DOHH2 (cell line): ENCODE measurements around the gene TUBB2B.

Experiments
- H3F3A ChIP-seq: fragments of 200-600 bp; sonication (generic), shearing (Covaris generic); 2 replicates; pipeline ENCODE4 v1.6.0; 2016; ENCODE audit warnings: antibody characterized with exemption, mild to moderate bottlenecking; ENCODE audit not compliant: control insufficient read depth, insufficient read depth
- H3K27ac ChIP-seq: fragments of 200-600 bp; sonication (generic); 2 replicates; pipeline ENCODE4 v1.5.1; 2014; ENCODE audit warnings: low read depth, mild to moderate bottlenecking, low read length, moderate library complexity
- H3K27me3 ChIP-seq: fragments of 200-600 bp; sonication (generic); 2 replicates; pipeline ENCODE4 v1.6.1; 2014; ENCODE audit warnings: mild to moderate bottlenecking, low read length, mixed read lengths; ENCODE audit not compliant: control insufficient read depth
- H3K36me3 ChIP-seq: fragments of 200-600 bp; sonication (generic); 2 replicates; pipeline ENCODE4 v1.6.1; 2014; ENCODE audit warnings: mild to moderate bottlenecking, low read length, moderate library complexity, mixed read lengths; ENCODE audit not compliant: control insufficient read depth
- H3K4me1 ChIP-seq: fragments of 200-600 bp; sonication (generic); 2 replicates; pipeline ENCODE4 v1.6.1; 2014; ENCODE audit warnings: mild to moderate bottlenecking, low read length, mixed read lengths; ENCODE audit not compliant: control insufficient read depth
- H3K4me2 ChIP-seq: fragments of 200-600 bp; sonication (generic); 2 replicates; pipeline ENCODE4 v1.6.0; 2014; ENCODE audit warnings: mild to moderate bottlenecking, low read length, moderate library complexity
- H3K4me3 ChIP-seq: fragments of 200-600 bp; sonication (generic); 2 replicates; pipeline ENCODE4 v1.5.1; 2014; ENCODE audit warnings: mild to moderate bottlenecking, low read length, mixed read lengths
- H3K79me2 ChIP-seq: fragments of 200-600 bp; sonication (generic); 2 replicates; pipeline ENCODE4 v1.6.1; 2014; ENCODE audit warnings: mild to moderate bottlenecking, low read length, mixed read lengths; ENCODE audit not compliant: control insufficient read depth
- H3K9me2 ChIP-seq: fragments of 200-600 bp; sonication (generic); replicated peaks from 2 replicates; pipeline ENCODE4 v1.6.1; 2014; ENCODE audit warnings: mild to moderate bottlenecking, low read length, mixed read lengths; ENCODE audit not compliant: control insufficient read depth
- H3K9me3 ChIP-seq: fragments of 200-600 bp; sonication (generic); 2 replicates; pipeline ENCODE4 v1.6.1; 2014; ENCODE audit warnings: antibody characterized with exemption, low read length, mixed read lengths; ENCODE audit not compliant: control insufficient read depth, insufficient read depth
- H4K20me1 ChIP-seq: fragments of 200-600 bp; sonication (generic); 2 replicates; pipeline ENCODE4 v1.6.0; 2014; ENCODE audit warnings: low read depth, mild to moderate bottlenecking, antibody characterized with exemption, low read length, moderate library complexity; ENCODE audit not compliant: control insufficient read depth, insufficient read depth
- EZH2phosphoT487 ChIP-seq: fragments of 200-600 bp; sonication (generic); IDR thresholded peaks from 2 replicates; pipeline ENCODE4 v1.6.1; 2017; ENCODE audit warnings: borderline replicate concordance, mild to moderate bottlenecking, antibody characterized with exemption, low read length, moderate library complexity, mixed read lengths
- TF ChIP-seq, protein P1 (sequence below): fragments of 200-600 bp; sonication (generic); IDR thresholded peaks from one replicate; pipeline ENCODE4 v1.5.1; 2014; ENCODE audit warnings: antibody characterized with exemption, mild to moderate bottlenecking, low read depth, low read length; ENCODE audit not compliant: poor library complexity, severe bottlenecking

Gene TUBB2B

DNA sequence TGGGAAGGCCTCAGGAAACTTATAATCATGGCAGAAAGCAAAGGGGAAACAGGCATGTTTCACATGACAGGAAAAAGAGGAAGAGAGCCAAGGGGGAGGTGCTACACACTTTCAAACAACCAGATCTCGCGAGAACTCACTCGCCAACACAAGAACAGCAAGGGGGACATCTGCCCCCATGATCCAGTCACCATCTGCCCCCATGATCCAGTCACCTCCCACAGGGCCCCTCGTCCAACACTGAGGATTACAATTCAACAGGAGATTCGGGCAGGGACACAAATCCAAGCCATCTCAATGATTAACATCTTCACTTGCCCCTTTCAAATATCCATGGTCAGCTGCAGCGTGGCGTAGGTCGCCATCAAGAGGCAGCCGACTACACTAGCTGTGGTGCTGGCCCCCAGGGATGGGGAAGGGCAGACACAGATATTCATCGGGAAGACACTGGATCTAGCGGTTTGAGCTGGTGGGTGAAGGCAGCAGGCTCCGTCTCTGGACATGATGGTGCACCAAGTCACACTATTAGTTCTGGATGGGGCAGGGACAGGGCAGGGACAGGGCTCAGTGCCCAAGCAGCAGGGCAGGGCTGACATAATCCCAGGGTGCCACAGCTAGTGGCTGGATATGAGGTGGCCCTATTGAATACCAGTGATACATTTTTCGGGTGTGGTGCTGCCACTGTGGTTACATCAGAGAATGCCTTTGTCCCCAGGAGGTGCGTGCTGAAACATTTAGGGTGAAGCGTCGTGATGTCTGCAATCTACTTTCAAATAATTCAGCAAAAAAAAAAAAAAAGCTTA is 31.6 kb downstream of the TUBB2B start:
- H3K9me2 ChIP-seq, result no peaks in the 10 kb centered on the region
- TF ChIP-seq, protein P1, sequence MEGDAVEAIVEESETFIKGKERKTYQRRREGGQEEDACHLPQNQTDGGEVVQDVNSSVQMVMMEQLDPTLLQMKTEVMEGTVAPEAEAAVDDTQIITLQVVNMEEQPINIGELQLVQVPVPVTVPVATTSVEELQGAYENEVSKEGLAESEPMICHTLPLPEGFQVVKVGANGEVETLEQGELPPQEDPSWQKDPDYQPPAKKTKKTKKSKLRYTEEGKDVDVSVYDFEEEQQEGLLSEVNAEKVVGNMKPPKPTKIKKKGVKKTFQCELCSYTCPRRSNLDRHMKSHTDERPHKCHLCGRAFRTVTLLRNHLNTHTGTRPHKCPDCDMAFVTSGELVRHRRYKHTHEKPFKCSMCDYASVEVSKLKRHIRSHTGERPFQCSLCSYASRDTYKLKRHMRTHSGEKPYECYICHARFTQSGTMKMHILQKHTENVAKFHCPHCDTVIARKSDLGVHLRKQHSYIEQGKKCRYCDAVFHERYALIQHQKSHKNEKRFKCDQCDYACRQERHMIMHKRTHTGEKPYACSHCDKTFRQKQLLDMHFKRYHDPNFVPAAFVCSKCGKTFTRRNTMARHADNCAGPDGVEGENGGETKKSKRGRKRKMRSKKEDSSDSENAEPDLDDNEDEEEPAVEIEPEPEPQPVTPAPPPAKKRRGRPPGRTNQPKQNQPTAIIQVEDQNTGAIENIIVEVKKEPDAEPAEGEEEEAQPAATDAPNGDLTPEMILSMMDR, result no peak
- TF ChIP-seq EZH2phosphoT487, result no peak
- H3K79me2 ChIP-seq, result no peaks in the 10 kb centered on the region
- no peak overlapping the region for H3K4me3 ChIP-seq
- no peaks in the 10 kb centered on the region for H4K20me1 ChIP-seq
- no peak overlapping the region for H3K27ac ChIP-seq
- no peaks in the 10 kb centered on the region for H3F3A ChIP-seq
- no peak overlapping the region; the same call in 1 of the 2 replicates for H3K4me2 ChIP-seq
- H3K9me3 ChIP-seq, result no peaks in the 10 kb centered on the region; the same call in 1 of the 2 replicates
- H3K4me1 ChIP-seq, result peaks cover 19% of the 10 kb centered on the region
- H3K36me3 ChIP-seq, result no peaks in the 10 kb centered on the region
- H3K27me3 ChIP-seq, result no peaks in the 10 kb centered on the region

DNA sequence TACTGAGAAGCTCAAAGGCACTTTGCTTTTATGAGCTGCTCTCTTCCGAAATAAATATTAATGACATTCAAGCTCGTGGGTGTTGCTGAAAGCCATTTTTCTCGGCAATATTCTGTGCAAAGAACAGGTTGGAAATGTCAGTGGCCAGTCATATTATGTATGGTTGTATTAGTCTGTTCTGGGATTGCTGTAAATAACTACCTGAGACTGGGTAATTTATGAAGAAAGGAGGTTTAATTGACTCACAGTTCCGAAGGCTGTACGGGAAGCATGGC is 32.1 kb downstream of the TUBB2B start:
- H3K4me1 ChIP-seq, result peaks cover 19% of the 10 kb centered on the region
- H3K27ac ChIP-seq, result no peak overlapping the region
- no peaks in the 10 kb centered on the region for H3K27me3 ChIP-seq
- no peaks in the 10 kb centered on the region for H4K20me1 ChIP-seq
- H3F3A ChIP-seq, result no peaks in the 10 kb centered on the region
- no peak overlapping the region for H3K4me3 ChIP-seq
- no peaks in the 10 kb centered on the region for H3K36me3 ChIP-seq
- no peaks in the 10 kb centered on the region for H3K79me2 ChIP-seq
- peak overlapping the region; percentile 14 for H3K4me2 ChIP-seq
- no peaks in the 10 kb centered on the region for H3K9me2 ChIP-seq
- no peaks in the 10 kb centered on the region; the same call in 1 of the 2 replicates for H3K9me3 ChIP-seq
- no peak for TF ChIP-seq EZH2phosphoT487
- TF ChIP-seq, protein P1, result no peak

DNA sequence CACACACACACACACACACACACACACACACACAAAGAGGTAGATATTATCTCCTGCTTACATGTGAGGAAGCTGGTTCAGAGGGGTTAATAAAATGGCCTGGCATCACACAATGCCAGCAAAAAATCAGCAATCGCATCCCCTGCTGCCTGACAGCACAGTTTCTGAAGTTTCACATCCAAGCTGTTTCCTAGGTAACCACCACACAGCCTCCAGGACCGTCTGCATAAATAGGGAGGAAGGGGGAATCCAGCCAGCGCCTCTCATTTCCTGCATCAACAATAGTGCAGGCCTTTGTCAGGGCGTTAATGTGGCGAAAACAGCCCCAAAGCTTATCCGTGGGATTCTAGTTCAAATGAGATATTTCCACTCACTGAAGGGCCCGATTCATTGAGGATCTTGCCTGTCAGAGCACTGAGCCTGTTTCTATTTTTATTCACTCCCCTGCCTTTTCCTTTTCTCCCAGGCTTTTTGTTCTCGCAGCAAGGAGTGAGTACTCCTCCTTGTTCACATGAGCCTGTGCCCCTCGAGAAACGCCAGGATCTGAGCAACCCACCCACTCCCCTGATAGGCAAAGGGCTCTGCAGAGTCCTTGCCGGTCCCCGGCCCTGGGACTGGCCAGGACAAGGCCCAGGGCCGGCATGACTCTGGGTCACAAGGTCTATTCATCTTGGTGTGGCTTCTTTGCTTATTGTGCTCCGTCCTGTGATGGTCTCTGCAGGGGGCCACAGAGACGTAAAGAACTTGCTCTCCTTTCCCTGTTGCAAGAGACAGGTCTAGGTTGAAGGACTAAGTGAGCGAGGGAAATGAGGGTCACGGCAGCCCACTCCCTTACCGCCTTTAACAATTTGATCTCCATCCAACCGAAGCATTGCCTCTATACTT is 32.7 kb downstream of the TUBB2B start:
- Histone ChIP-seq H3K27me3 (no peaks in the 10 kb centered on the region), H3K9me2 (no peaks in the 10 kb centered on the region), H4K20me1 (no peaks in the 10 kb centered on the region), H3K27ac (no peak overlapping the region), H3K36me3 (no peaks in the 10 kb centered on the region), H3K79me2 (no peaks in the 10 kb centered on the region), H3K9me3 (no peaks in the 10 kb centered on the region; the same call in 1 of the 2 replicates), H3K4me2 (peak overlapping the region; percentile 14), H3K4me1 (peaks cover 19% of the 10 kb centered on the region), H3K4me3 (no peak overlapping the region), H3F3A (no peaks in the 10 kb centered on the region)
- TF ChIP-seq, protein P1, result no peak
- TF ChIP-seq EZH2phosphoT487, result no peak
